Hepatocyte (in vitro differentiated cells): ENCODE measurements around the gene TOE1.

ENCODE experiments used
- CTCF ChIP-seq: fragments of 200-600 bp; sonication (generic); IDR thresholded peaks from 2 replicates; pipeline ENCODE4 v1.5.1; 2016; ENCODE audit warnings: antibody characterized with exemption, mild to moderate bottlenecking; ENCODE audit not compliant: poor library complexity
- EZH2 ChIP-seq: fragments of 200-600 bp; sonication (generic); IDR thresholded peaks from 2 replicates; pipeline ENCODE4 v1.6.1; 2016; ENCODE audit warnings: antibody characterized with exemption, mild to moderate bottlenecking, borderline replicate concordance
- EZH2phosphoT487 ChIP-seq: fragments of 200-600 bp; sonication (generic); IDR thresholded peaks from one replicate; pipeline ENCODE4 v1.6.1; 2018; ENCODE audit warnings: antibody characterized with exemption, mild to moderate bottlenecking, low read depth, moderate library complexity; ENCODE audit not compliant: unreplicated experiment, severe bottlenecking

GRCh38 chr1:45326627-45327623 lies 13.0 kb upstream of the TOE1 start, which contains the start of gene HPDL:
- TF ChIP-seq EZH2 (no peak), CTCF (no peak), EZH2phosphoT487 (no peak)
